NCI-H2196 treated with DMSO at 0.1 percent for 48 hours (cell line): Measurements from ENCODE around the gene CASP9.
A peak's percentile ranks its signal among the peaks of the same experiment; 100 is the strongest.
"Not testable (repeated sequence)": the region's sequence is repeated elsewhere in the genome, so short reads cannot be mapped to it uniquely, and the experiment has no call there.

Experiments
- DNase-seq: peaks from one replicate; lab custom pipeline; 2025; ENCODE audit not compliant: unreplicated experiment; lab: John Stamatoyannopoulos, UW

Gene CASP9

DNA sequence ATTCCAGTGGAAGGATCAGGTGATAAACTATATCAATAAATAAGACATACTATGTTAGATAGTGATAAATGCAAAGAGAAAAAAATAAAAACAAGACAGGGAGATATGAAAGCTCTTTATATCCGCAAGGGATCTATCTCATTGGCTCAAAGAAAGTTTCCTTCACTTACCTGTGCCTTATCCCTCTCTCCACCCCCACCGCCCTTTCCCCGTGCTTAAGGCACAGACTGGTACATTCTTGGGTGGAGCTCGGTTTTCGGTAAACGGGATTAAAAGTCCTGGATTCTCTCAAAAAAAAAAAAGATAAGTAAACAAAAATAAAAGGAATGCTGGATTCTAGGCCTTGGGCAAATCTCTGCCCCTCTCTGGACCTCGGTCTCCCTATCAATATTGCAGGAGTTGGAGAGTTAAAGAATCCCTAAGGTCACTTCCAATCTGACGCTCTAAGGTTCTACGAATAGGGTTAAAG, 2.0 kb upstream of the CASP9 start:
- DNase-seq: no peak

DNA sequence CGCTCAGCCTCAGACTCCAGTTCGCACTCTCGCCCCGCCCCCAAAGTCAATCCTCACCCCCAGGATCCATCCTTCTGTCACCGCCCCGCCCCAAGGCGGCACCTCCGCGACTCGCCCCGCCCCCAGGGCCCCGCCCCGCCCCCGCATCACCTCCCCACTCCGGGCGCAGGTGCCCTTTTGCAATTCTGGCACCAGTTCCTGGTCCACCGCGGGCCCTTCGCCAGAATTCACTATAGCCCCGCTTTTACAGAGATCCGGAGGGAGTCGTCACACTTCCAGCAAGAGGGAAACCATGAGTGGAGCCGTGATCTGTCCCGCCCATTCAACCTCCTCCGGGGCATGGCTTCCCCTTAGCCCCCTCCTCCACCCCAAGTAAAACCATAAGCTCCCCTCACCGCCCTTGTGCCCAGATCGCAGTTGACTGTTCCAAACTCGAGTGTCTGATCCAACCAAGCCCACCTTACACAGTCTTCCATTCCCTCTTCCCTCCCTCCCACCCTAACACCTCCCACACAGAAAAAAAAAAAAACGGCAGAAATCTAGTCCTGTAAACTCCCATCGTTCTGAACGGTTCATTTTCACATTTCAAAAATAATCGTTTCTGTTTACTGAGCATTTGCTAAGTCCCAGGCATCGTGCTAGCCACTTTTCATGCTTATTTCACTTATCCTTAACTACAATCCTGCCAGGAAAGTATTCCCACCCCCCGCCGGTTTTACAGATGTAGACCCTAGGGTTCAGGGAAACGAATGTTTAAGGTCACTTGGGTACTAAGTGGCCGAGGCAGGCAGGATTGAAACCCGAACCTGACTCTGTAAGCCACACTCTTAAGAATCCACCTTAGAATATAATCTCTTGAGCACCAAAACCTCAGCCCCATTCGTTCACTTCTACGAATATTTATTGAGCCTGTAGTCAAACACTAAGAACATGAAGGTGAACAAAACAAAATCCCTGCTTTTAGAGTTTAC, 1.3 kb upstream of the CASP9 start:
- DNase-seq: no peak

DNA sequence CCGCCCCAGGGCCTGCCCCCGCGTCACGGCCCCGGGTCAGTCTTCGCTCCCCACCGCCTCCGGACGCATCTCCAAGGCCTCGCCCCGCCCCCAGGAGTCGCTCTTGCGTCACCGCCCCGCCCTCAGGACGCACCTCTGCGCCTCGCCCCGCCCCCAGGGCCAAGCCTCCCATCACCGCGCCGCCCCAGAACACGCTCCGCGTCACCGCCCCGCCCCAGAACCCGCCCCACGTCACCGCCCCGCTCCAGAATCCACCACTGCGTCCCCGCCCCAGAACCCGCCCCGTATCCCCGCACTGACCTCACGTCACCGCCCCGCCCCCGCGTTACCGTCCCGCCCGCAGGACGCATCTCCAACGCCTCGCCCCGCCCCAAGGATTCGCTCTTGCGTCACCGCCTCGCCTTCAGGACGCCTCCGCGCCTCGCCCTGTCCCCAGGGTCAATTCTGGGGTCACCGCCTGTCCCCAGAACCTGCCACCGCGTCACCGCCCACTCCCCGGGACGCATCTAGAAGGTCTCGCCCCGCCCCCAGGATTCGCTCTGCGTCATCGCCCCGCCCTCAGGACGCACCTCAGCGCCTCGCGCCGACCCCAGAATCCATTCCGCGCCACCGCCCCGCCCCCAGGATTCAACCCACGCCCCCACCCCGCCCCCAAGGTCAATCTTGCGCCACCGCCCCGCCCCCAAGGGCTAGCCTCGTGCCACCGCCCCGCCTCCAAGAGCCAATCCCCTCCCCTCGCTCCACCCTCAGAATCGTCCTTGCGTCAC, 451 bp upstream of the CASP9 start:
- DNase-seq: peak; percentile 99

DNA sequence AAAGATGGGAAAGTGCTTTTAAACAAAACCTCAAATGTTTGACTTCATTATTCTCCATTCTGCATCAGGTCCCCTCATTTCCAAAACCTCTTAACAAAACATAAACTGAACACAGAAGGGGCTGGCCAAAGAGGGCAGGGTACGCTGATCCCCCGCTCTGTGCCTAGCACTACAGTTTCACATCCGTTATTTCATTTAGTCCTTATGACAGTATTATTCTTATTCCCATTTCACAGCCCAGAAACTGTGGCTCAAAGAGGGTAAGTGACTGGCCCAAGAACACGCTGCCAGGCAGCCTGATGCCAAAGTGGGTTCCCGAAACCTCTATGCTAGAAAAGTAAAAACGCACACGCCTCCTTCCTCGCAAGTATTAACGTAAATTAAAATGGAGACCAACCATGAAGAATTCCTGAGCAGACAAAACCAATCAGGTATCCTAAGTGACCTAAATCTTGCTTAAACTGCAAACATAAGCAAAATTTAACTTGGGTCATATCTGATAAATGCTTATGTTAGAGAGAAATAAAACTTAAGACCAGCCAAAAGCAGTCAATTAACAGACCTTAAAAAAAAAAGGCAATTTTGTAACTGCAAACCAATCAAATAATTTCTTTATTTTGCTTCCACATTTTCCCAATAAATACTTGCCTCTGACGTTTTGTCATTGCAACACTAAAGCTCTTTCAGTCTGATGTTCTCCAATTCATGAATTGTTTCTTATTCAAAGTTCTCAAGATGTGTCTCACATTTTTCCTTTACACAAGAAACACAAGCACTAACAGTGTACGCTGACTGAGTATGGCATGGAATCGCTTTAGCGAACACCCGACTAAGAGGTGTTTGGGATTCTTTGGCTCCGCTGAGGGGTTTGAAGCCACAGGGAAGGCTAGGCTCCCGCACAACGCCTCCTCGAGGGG, 653 bp downstream of the CASP9 start:
- no peak for DNase-seq

DNA sequence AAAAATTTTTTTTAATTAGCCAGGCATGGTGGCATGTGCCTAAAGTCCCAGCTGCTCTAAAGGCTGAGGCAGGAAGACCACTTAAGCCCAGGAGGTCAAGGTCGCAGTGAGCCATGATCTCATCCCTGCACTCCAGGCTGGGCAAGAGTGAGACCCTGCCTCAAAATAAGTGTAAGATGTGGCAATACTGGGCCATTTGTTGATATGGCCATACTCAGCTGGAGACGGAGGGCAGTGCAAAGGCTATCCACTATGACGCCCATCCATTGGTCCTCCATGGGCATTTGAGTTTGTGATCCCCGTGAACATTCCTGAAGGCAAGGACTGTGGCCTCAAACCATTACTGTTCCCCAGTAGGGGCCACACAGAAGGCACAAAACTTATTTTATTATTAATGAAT, 1.5 kb downstream of the CASP9 start:
- no peak for DNase-seq

DNA sequence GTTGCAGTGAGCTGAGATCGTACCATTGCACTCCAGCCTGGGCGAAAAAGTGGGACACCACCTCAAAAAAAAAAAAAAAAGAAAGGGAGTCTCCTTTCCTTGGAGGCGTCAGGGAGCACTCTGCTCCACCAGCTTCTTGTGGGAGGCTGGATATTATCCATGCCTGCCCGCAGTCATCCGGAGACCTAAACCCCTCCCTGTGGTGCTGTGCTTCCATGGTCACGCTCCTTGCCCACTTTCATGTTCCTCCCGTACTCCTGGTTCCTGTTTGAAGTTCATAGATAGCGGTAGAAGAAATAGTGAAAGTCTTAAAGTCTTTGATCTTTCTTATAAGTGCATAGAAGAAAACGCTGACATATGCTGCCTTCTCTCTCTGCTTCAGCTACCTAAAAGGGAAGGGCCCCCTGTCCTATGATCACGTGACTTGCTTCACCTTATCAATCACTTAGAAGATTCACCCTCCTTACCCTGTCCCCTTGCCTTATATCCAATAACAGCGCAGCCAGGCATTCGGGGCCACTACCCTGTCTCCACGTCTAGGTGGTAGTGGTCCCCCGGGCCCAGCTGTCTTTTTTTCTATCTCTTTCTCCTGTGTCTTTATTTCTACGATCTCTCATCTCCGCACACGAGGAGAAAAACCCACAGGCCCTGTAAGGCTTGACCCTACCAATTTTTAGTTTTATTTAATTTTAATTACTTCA, 2.7 kb downstream of the CASP9 start:
- not testable (repeated sequence) for DNase-seq

DNA sequence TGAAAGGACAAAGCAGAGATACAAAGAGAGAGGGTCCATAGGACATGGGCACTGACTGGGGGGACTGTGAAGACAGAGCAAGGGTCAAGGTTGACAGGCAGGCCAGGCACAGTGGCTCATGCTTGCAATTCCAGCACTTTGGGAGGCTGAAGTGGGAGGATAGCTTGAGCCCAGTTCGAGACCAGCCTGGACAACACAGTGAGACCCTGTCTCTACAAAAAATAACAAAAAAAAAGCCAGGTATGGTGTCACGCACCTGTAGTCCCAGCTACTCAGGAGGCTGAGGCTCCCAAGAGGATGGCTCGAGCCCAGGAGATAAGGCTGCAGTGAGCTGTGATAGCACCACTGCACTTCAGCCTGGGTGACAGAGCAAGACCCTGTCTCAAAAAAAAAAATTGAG, 4.4 kb downstream of the CASP9 start:
- no peak for DNase-seq

DNA sequence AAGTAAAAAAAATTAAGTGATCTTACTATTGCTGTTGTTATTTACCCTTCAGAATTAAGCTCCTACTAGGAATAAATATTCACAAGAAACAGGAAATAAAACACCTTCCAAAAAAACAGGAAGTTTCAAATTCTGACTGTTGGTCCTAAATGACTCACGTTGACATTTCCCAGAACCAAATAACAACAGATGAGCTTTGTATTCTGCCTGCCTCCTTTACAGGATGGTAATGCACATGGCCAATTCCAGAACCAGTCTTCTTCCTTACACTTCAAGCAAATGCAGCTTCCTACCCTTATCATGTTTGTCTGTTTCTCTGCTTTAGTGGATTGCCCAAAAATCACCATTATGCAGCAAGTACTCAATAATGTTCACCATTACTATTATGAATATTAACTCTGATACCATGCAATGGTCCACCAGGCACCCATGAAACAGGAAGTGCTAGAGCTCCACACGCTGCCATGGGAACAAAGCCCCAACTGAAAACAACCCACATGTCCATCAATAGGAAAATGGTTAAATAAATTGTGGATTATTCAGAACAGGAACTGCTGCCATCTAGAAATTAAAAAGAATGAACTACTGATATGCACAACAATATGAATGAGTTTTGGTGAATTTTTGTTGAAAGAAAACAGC, 8.9 kb downstream of the CASP9 start:
- no peak for DNase-seq

DNA sequence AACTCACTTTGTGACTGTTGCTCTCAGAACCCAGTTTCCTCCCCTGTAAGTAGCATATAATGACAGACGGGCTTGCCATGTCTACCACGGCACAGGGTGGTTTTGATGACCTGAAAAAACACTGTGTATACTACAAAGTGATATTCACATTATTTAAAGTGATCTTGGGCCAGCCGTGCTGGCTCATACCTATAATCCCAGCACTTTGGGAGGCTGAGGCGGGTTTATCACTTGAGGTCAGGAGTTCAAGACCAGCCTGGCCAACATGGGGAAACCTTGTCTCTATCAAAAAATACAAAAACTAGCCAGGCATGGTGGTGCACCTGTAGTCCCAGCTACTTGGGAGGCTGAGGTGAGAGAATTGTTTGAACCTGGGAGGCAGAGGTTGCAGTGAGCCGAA, 9.5 kb downstream of the CASP9 start:
- not testable (repeated sequence) for DNase-seq

DNA sequence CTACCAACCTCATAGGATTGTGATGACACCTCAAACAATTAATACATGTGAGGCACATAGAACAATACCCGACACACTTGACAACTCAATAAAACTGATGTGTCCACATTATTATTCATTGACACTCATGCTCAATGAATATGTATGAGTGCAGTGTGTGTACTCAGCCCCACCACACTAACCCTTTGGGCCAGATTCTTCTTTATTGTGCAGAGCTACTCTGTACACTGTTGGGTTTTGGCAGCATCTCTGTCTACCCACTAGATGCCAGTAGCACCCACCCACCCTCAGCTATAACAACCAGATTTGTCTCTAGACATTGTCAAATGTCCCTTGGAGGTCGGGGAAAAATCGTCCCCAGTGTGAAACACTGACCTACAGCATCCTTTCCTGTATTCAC, 10.1 kb downstream of the CASP9 start:
- no peak for DNase-seq

DNA sequence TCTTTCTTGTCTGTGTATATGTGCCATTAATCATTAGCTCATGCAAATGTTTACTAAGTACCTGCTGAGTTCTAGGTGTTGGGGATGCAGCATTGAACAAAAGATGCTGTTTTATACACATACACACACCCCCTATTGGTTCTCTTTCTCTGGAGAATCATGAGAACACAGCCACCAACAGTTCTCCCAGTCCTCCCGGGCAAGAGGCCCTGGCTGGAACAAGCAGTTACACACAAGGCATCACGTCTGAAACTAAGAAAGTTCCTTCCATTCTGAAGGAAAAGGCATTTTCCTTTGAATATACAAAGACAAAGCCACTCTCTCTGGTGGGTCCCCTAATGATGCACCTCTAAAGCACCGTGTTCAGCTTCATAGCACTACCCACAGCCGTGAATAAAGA, 10.8 kb downstream of the CASP9 start:
- DNase-seq: no peak

DNA sequence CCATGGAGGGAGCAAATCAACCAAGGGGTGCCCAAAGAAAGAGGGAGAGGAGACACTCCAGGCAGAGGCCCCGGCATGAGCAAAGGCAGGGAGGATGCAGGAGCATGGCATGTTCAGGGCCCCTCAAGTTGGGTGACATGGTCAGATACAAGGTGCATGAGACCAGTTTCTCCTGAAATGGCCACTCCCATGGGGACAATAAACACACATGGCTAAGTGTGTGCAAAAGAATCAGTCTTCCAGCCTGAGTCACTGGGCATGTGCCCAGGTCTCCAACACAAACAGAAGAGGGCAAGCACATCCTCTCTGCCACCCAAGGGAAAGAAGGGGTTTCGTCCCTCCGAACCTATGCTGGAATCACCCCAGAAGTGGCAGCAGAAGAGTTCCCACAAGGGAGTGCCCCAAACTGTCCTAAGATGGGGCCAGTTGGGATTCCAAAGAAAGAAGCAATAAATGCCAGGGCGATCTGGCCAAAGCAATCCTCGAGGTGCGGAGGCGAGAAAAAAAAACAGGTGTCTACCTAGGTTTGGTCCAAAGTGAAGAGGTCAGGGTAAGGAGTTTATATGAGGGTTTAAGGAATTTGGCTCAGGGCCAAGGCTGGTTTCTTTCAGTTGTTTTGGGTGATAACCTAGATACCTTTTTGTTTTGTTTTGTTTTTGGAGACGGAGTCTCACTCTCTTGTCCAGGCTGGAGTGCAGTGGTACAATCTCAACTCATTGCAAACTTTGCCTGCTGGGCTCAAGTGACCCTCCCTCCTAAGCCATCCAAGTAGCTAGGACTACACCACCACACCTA, 13.2 kb downstream of the CASP9 start:
- no peak for DNase-seq

DNA sequence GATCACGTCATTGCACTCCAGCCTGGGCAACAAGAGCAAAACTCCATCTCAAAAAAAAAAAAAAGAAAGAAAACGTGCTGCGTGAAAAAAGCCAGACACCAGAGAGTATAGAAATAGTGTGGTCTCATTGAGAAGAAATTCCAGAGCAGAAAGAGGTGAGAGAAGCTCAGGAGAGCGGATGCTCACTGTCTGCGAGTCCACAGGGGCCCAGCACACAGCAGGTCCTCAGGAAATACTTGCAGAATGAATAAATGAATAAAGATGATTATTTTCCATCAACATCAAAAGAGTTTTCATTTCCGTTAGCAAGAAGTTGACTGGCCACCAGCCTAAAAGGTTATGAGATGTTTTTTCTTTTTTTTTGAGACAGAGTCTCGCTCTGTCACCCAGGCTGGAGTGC, 14.4 kb downstream of the CASP9 start:
- no peak for DNase-seq

DNA sequence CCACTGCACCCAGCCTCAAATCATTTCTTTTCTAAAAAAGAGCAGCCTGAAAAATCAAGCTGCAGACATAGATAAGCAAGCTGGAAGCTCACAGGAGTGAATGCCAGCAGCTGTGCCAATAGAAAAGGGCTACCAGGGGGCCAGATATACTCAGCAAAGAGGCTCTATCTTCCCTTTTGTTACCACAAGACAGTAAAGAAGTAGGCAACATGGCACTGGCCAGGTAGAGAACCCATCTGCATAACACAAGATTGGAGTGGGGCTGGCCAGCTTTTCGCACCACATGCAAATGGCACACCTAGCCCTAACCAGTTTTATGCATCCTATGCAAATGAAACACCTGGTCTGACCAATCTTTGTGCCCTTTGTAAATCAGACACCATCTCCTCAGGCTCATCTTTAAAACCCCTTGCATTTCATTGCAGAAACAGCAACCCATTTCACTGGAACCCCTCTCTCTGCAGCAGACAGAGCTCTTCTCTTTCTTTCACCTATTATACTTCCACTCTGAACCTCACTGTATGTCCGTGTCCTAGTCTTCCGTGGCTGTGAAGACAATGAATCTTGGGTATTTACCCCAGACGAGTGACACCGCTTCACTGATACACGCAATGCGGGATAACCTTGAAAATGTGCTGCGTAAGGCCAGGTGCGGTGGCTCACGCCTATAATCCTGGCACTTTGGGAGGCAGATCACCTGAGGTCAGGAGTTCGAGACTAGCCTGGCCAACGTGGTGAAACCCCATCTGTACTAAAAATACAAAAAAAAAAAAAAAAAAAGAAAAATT, 15.1 kb downstream of the CASP9 start:
- DNase-seq: no peak

DNA sequence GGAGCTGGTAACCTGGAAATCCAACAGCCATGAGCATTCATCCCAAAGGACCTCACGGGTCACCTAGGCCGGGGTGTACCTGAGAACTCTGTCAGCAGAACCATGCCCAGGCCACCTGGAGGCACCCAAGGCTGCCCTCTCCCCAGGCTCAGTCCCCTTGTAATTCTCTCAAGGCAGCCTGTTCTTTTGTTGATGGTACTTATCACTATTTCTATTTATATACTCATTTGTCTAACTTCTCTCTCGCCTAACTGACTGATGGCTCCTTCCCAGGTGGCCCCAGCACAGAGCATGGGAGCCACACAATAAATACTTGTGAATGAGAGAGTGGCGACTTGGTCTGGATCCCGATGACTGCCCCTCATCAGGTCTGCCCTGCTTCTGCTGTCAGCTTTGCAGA, 16.7 kb downstream of the CASP9 start:
- no peak for DNase-seq

DNA sequence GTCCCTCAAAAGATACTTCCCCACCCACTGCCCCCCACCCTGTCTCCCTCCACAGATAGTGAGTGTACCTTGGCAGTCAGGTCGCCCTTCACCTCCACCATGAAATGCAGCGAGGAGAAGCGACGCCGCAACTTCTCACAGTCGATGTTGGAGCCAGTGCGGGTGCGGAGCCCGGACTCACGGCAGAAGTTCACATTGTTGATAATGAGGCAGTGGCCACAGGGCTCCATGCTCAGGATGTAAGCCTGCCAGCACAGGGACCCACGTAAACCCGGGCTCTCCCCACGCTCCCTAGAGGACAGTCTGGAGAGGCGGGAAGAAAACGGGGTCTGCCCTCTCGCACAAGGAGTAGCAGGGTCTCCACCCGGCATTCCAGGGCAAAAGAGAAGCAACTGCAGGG, 17.2 kb downstream of the CASP9 start:
- DNase-seq: no peak

DNA sequence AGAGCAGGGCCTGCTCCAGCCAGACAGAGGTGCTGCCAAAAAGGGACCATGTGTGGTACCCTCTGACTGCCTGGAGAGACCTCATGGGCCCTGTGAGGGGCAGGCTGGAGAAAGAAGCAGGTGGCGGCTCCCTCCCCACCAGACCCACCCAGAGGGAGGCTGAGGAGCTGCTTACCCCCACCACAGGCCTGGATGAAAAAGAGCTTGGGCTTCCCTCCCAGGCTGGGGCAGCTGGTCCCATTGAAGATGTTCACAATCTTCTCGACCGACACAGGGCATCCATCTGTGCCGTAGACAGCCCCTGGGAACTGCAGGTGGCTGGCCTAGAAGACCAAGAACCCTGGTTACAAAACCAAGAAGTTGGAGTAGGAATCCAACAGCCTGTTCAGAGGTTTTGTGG, 19.6 kb downstream of the CASP9 start:
- no peak for DNase-seq
